B cell (primary cell): ENCODE data around the gene PRDM2. TPM values are rescaled to one million over a fixed set of nuclear protein-coding genes. Genes with fewer than 3 reads are reported as not detected.

Source experiments
- ATAC-seq: fragments of 200-7000 bp; cut with Tn5 transposase; one replicate; pipeline ENCODE4 v1.10.0; 2021; ENCODE audit warnings: low read depth, mild to moderate bottlenecking, moderate number of reproducible peaks, moderate library complexity
- CTCF ChIA-PET: fragments of 350-600 bp; sonication (Branson Sonifier 250); formaldehyde crosslinking; loops from one replicate; lab custom pipeline; 2021; ENCODE audit warnings: antibody characterized with exemption, inconsistent platforms; lab: Charles Lee
- POLR2A ChIA-PET: fragments of 350-600 bp; sonication (Branson Sonifier 250); formaldehyde crosslinking; loops from one replicate; lab custom pipeline; 2021; ENCODE audit warnings: antibody characterized with exemption; lab: Charles Lee
- DNase-seq: peaks from one replicate; pipeline ENCODE4 v3.0.0; 2013
- H2AFZ ChIP-seq: 2 replicates; pipeline ENCODE4 v1.6.1; 2012; ENCODE audit warnings: mild to moderate bottlenecking, low read depth, low read length; ENCODE audit not compliant: insufficient read depth, poor library complexity, severe bottlenecking
- H3K27ac ChIP-seq, 2 donors: 1 replicate in 1 of 2; 2 replicates in 1 of 2; pipeline ENCODE4 v1.5.1; 2012 to 2013; ENCODE audit warnings: low read length in 2 of 2, mild to moderate bottlenecking in 2 of 2, moderate library complexity in 1 of 2
- H3K27me3 ChIP-seq, 4 experiments: fragments of 200-600 bp in 1 of 4; sonication (generic) in 1 of 4; replicated peaks in 1 of 4; 1 replicate in 2 of 4; 2 replicates in 2 of 4; pipeline versions ENCODE4 v1.6.1 to v1.7.0; 2013 to 2016; ENCODE audit warnings: low read length in 3 of 4, mild to moderate bottlenecking in 2 of 4, mixed read lengths in 1 of 4, moderate library complexity in 1 of 4; ENCODE audit not compliant: insufficient read depth in 4 of 4, control insufficient read depth in 3 of 4; ENCODE audit errors: control extremely low read depth in 1 of 4
- H3K36me3 ChIP-seq, 2 experiments: replicated peaks in 1 of 2; 1 replicate in 1 of 2; 2 replicates in 1 of 2; pipeline versions ENCODE4 v1.6.1 to v1.7.1; 2013; ENCODE audit warnings: low read length in 1 of 2; ENCODE audit not compliant: insufficient read depth in 2 of 2, control insufficient read depth in 1 of 2; ENCODE audit errors: control extremely low read depth in 1 of 2, extremely low read depth in 1 of 2
- H3K4me1 ChIP-seq, 2 donors: fragments of 200-600 bp in 1 of 2; sonication (generic) in 1 of 2; 1 replicate in 1 of 2; 2 replicates in 1 of 2; pipeline versions ENCODE4 v1.5.1 to v1.6.1; 2013 to 2017; ENCODE audit warnings: low read length in 2 of 2; ENCODE audit not compliant: control insufficient read depth in 2 of 2, insufficient read depth in 2 of 2
- H3K4me2 ChIP-seq: replicated peaks from 2 replicates; pipeline ENCODE3; 2012; ENCODE audit warnings: mild to moderate bottlenecking, low read depth, low read length; ENCODE audit not compliant: poor library complexity, severe bottlenecking
- H3K4me3 ChIP-seq, 5 experiments: fragments of 200-600 bp in 1 of 5; sonication (generic) in 1 of 5; 1 replicate in 3 of 5; 2 replicates in 2 of 5; pipeline versions ENCODE4 v1.5.1 to v1.7.0; 2011 to 2016; ENCODE audit warnings: low read length in 4 of 5, mild to moderate bottlenecking in 4 of 5, low read depth in 2 of 5, control low read depth in 1 of 5, moderate library complexity in 1 of 5; ENCODE audit not compliant: insufficient read depth in 1 of 5; ENCODE audit errors: control extremely low read depth in 1 of 5, extremely low read depth in 1 of 5
- H3K79me2 ChIP-seq: fragments of 200-600 bp; sonication (generic); one replicate; pipeline ENCODE4 v1.6.0; 2016; ENCODE audit warnings: low read length; ENCODE audit not compliant: control insufficient read depth, insufficient read depth
- H3K9ac ChIP-seq: fragments of 200-600 bp; sonication (generic); 2 replicates; pipeline ENCODE4 v1.6.1; 2017; ENCODE audit warnings: mild to moderate bottlenecking, low read length, moderate library complexity
- H3K9me3 ChIP-seq, 3 donors: one replicate each; pipeline versions ENCODE4 v1.6.1 to v1.7.1; 2013; ENCODE audit warnings: low read length in 2 of 3; ENCODE audit not compliant: control insufficient read depth in 2 of 3, insufficient read depth in 1 of 3; ENCODE audit errors: control extremely low read depth in 1 of 3
- H4K20me1 ChIP-seq: 2 replicates; pipeline ENCODE4 v1.6.0; 2012; ENCODE audit warnings: mild to moderate bottlenecking, low read length; ENCODE audit not compliant: insufficient read depth, control insufficient read depth, poor library complexity, severe bottlenecking
- H3K27ac Mint-ChIP-seq: one replicate; pipeline ENCODE4 v1.8.0; 2021; ENCODE audit warnings: mixed read lengths
- H3K27me3 Mint-ChIP-seq: one replicate; pipeline ENCODE4 v1.8.0; 2021; ENCODE audit warnings: mixed read lengths
- H3K4me1 Mint-ChIP-seq: one replicate; pipeline ENCODE4 v1.8.0; 2021; ENCODE audit warnings: mixed read lengths
- H3K4me3 Mint-ChIP-seq: one replicate; pipeline ENCODE4 v1.8.0; 2021; ENCODE audit warnings: mixed read lengths
- H3K9me3 Mint-ChIP-seq: one replicate; pipeline ENCODE4 v1.8.0; 2022; ENCODE audit warnings: mixed read lengths; ENCODE audit not compliant: insufficient read depth
- EZH2 ChIP-seq: IDR thresholded peaks from 2 replicates; pipeline ENCODE4 v1.6.1; 2012; ENCODE audit warnings: borderline replicate concordance, low read depth, mild to moderate bottlenecking, moderate library complexity, low read length; ENCODE audit not compliant: insufficient read depth, poor library complexity, severe bottlenecking
- WGBS: methylation state at CpG from one replicate; pipeline ENCODE4 v1.1.5; 2013; ENCODE audit warnings: missing lambda C conversion rate; ENCODE audit not compliant: insufficient coverage; 5-methylcytosine and 5-hydroxymethylcytosine counted together
- intact Hi-C: fragments of 100-400 bp; cut with micrococcal nuclease; formaldehyde crosslinking; loops from one replicate; pipeline ENCODE4 v1.10.0; 2022
- polyA plus RNA-seq: library from polyadenylated mRNA; depleted of rRNA; stranded (reverse); fragments of >200 nt; gene quantifications from 2 replicates; pipeline ENCODE4 v1.2.3, GENCODE V29; 2012
- total RNA-seq, 2 donors: library from RNA; stranded (reverse); fragments of 120-200 nt in 1 of 2; gene quantifications; 1 replicate in 1 of 2; 2 replicates in 1 of 2; pipeline versions ENCODE4 v1.2.3 to v1.2.4, GENCODE V29; 2013 to 2022
- TF ChIP-seq, protein P1 (sequence below): fragments of 200-600 bp; IDR thresholded peaks from one replicate; pipeline ENCODE4 v1.8.0; 2022; ENCODE audit warnings: antibody characterized with exemption, mild to moderate bottlenecking

PRDM2 gene
- total and polyA plus RNA-seq, 2 donors (not counting 1 experiment from before 2014, with no cell fraction given) = 50.1 to 432 TPM

DNA sequence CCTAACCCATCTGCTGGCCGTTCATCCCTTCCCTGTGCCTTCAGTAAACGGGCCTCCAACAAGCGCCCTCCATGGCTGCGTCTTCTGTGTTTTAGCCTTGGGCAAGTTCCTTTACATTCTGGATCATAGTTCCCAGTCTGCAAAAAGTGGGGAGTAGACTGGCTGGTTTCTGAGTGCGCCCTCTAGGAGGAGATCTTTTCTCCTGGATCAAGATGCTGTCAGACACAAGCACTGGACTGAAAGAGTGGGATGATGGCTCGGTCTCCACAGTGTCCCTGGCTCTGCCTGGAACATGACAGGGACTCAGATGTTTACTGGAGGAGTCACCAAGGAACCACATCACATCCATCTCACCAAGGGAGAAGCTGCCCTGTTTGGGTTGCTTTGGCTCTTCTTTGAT, 88.8 kb downstream of the PRDM2 start:
- no peak overlapping the region for H3K27ac ChIP-seq
- no peak overlapping the region for H2AFZ ChIP-seq
- TF ChIP-seq, protein P1, sequence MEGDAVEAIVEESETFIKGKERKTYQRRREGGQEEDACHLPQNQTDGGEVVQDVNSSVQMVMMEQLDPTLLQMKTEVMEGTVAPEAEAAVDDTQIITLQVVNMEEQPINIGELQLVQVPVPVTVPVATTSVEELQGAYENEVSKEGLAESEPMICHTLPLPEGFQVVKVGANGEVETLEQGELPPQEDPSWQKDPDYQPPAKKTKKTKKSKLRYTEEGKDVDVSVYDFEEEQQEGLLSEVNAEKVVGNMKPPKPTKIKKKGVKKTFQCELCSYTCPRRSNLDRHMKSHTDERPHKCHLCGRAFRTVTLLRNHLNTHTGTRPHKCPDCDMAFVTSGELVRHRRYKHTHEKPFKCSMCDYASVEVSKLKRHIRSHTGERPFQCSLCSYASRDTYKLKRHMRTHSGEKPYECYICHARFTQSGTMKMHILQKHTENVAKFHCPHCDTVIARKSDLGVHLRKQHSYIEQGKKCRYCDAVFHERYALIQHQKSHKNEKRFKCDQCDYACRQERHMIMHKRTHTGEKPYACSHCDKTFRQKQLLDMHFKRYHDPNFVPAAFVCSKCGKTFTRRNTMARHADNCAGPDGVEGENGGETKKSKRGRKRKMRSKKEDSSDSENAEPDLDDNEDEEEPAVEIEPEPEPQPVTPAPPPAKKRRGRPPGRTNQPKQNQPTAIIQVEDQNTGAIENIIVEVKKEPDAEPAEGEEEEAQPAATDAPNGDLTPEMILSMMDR = no peak
- no peak for TF ChIP-seq EZH2
- peaks cover 23% of the 10 kb centered on the region for H3K4me1 Mint-ChIP-seq
- H3K36me3 ChIP-seq = peaks cover 13 to 78% of the 10 kb centered on the region in 2 experiments
- no peak overlapping the region for H3K9ac ChIP-seq
- H3K4me3 Mint-ChIP-seq = no peak overlapping the region
- intact Hi-C loops = no loop called here
- no peak overlapping the region for H3K4me2 ChIP-seq
- H3K79me2 ChIP-seq = peaks cover 90% of the 10 kb centered on the region
- ATAC-seq (no peak), DNase-seq (no peak)
- H3K27ac Mint-ChIP-seq = no peak overlapping the region
- CTCF ChIA-PET = no interaction called here
- peaks cover 89% of the 10 kb centered on the region for H4K20me1 ChIP-seq
- POLR2A ChIA-PET = no interaction called here
- no peaks in the 10 kb centered on the region for H3K4me1 ChIP-seq
- no peaks in the 10 kb centered on the region for H3K27me3 ChIP-seq
- H3K4me3 ChIP-seq = no peak overlapping the region
- 95% methylated on average over 4 of the region's 6 CpGs for WGBS
- H3K9me3 ChIP-seq = no peaks in the 10 kb centered on the region
- no peaks in the 10 kb centered on the region for H3K9me3 Mint-ChIP-seq
- no peaks in the 10 kb centered on the region for H3K27me3 Mint-ChIP-seq

DNA sequence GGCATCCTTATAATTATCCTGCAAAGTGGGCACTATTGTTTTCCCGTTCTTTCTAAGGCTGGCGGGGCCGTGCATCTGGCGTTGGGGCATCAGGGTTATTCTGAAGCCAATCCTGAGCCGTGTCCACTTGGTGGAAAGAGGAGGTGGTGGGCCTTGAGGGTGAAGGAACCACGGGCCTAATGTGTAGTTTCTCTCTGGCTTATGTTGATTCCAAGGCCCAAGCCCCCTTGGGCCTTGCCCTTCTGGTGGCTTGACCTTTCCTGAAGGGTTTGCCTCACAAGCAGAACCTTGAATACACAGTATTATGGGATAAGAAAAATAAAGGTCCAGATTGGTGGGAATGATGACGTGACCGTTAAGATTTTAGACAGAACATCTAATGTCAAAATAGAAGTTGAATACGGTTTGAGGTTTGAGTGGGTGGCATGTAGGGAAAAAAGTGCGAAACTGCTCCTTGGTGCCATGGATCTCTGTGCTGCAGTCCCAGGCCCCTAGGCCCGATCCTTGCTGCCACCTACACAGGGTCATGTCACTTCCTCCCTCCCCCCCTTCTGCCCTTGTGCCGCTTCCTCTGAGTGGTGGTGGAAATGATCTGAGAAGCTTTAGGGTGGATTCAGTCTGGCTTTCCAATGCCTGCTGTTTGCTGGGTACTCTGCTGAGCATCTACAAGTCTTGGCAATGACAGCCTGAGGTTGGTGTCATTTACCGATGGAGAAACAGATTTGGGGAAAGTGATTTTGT, 90.5 kb downstream of the PRDM2 start:
- no peak for DNase-seq
- H3K27ac Mint-ChIP-seq = peak overlapping the region; percentile 5
- ChIA-PET CTCF (interaction anchor here (0.7 to 1.0 kb wide), 2 partner anchors 65 to 135 kb away, joined by 3 read pairs; no protein-coding TSS in a partner anchor), POLR2A (interaction anchor here (0.6 to 0.7 kb wide), 2 partner anchors 18 to 128 kb away, joined by 4 to 5 read pairs; no protein-coding TSS in a partner anchor)
- 99% methylated on average over 9 of the region's 13 CpGs for WGBS
- Histone ChIP-seq H4K20me1 (peaks cover 81% of the 10 kb centered on the region), H3K4me2 (no peak overlapping the region), H2AFZ (no peak overlapping the region), H3K9ac (no peak overlapping the region), H3K4me1 (no peaks in the 10 kb centered on the region), H3K4me3 (no peak overlapping the region), H3K36me3 (peaks cover 4 to 75% of the 10 kb centered on the region in 2 experiments), H3K27me3 (no peaks in the 10 kb centered on the region), H3K27ac (no peak overlapping the region), H3K79me2 (peaks cover 77% of the 10 kb centered on the region), H3K9me3 (no peaks in the 10 kb centered on the region)
- peak; percentile 22 for ATAC-seq
- no peak overlapping the region for H3K4me3 Mint-ChIP-seq
- no peak for TF ChIP-seq EZH2
- TF ChIP-seq, protein P1 = no peak
- H3K9me3 Mint-ChIP-seq = no peaks in the 10 kb centered on the region
- intact Hi-C loops = no loop called here
- H3K27me3 Mint-ChIP-seq = no peaks in the 10 kb centered on the region
- peaks cover 22% of the 10 kb centered on the region for H3K4me1 Mint-ChIP-seq
